Measurements from ENCODE around the gene ADGRL1.
"Not testable (repeated sequence)": the region's sequence is repeated elsewhere in the genome, so short reads cannot be mapped to it uniquely, and the experiment has no call there.

The ADGRL1 gene

GRCh38 chr19:14183741-14184350, 22.1 kb downstream of the ADGRL1 start:
- DNase-seq (ENCODE audit: low read depth), result no peak
- no peak overlapping the region for H3K4me3 ChIP-seq (ENCODE audit: low read length)
- TF ChIP-seq CTCF (conservative IDR thresholded peaks at IDR 0.05; ENCODE audit: low read depth, low read length), result no peak

GRCh38 chr19:14182476-14182875, 23.5 kb downstream of the ADGRL1 start:
- no peak overlapping the region for H3K4me3 ChIP-seq (ENCODE audit: low read length)
- no peak for DNase-seq (ENCODE audit: low read depth)
- no peak for TF ChIP-seq CTCF (conservative IDR thresholded peaks at IDR 0.05; ENCODE audit: low read depth, low read length)

- DNase-seq (ENCODE audit: low read depth), result no peak
- TF ChIP-seq CTCF (conservative IDR thresholded peaks at IDR 0.05; ENCODE audit: low read depth, low read length), result no peak
- no peak overlapping the region for H3K4me3 ChIP-seq (ENCODE audit: low read length)
Observed at GRCh38 chr19:14181906-14182305, 24.1 kb downstream of the ADGRL1 start.

- not testable (repeated sequence) for DNase-seq (ENCODE audit: low read depth); H3K4me3 ChIP-seq (ENCODE audit: low read length)
Observed at GRCh38 chr19:14181199-14181598, 24.8 kb downstream of the ADGRL1 start.

GRCh38 chr19:14177496-14178074, 28.4 kb downstream of the ADGRL1 start:
- H3K4me3 ChIP-seq (ENCODE audit: low read length), result no peak overlapping the region
- DNase-seq (ENCODE audit: low read depth), result no peak
- TF ChIP-seq CTCF (conservative IDR thresholded peaks at IDR 0.05; ENCODE audit: low read depth, low read length), result no peak

- no peak overlapping the region for H3K4me3 ChIP-seq (ENCODE audit: low read length)
- no peak for DNase-seq (ENCODE audit: low read depth)
- TF ChIP-seq CTCF (conservative IDR thresholded peaks at IDR 0.05; ENCODE audit: low read depth, low read length), result no peak
Observed at GRCh38 chr19:14175351-14175792, 30.6 kb downstream of the ADGRL1 start.

- H3K4me3 ChIP-seq (ENCODE audit: low read length), result no peak overlapping the region
- TF ChIP-seq CTCF (conservative IDR thresholded peaks at IDR 0.05; ENCODE audit: low read depth, low read length), result no peak
Observed at GRCh38 chr19:14174883-14175282, 31.1 kb downstream of the ADGRL1 start.

More at GRCh38 chr19:14174883-14175282, 31.1 kb downstream of the ADGRL1 start:
- DNase-seq (ENCODE audit: low read depth), result no peak
